Colonic mucosa (tissue), 4 donors: ENCODE data around the gene CDH11. TPM values are rescaled to one million over a fixed set of nuclear protein-coding genes. Genes with fewer than 3 reads are reported as not detected.

Experiments
- DNase-seq: peaks from one replicate; pipeline ENCODE4 v3.0.0-alpha.2; 2020
- H3K27ac ChIP-seq: fragments of 200-600 bp; one replicate; pipeline ENCODE4 v1.8.0; 2021
- H3K27me3 ChIP-seq: fragments of 200-600 bp; one replicate; pipeline ENCODE4 v1.8.0; 2021
- H3K36me3 ChIP-seq: fragments of 200-600 bp; one replicate; pipeline ENCODE4 v1.8.0; 2021
- H3K4me1 ChIP-seq: fragments of 200-600 bp; one replicate; pipeline ENCODE4 v1.8.0; 2021; ENCODE audit warnings: mild to moderate bottlenecking
- H3K4me3 ChIP-seq: fragments of 200-600 bp; one replicate; pipeline ENCODE4 v1.8.0; 2021
- H3K9ac ChIP-seq, 2 donors: one replicate each; pipeline ENCODE4 v1.7.0; 2013; ENCODE audit warnings: control low read depth in 2 of 2, low read depth in 2 of 2, low read length in 2 of 2
- H3K9me3 ChIP-seq: fragments of 200-600 bp; one replicate; pipeline ENCODE4 v1.8.0; 2021
- CTCF ChIP-seq: fragments of 200-600 bp; IDR thresholded peaks from one replicate; pipeline ENCODE4 v1.8.0; 2022; ENCODE audit warnings: antibody characterized with exemption, mild to moderate bottlenecking
- intact Hi-C: fragments of 100-400 bp; cut with DNase I; formaldehyde crosslinking; loops from one replicate; pipeline ENCODE4 v1.14.1; 2022
- total RNA-seq, 2 donors: library from RNA; stranded (reverse); fragmentation: NEBNext Ultra II Directional in 1 of 2; extraction: Animal tissue kit (Norgen Biotek cat#: 25700) in 1 of 2; gene quantifications; one replicate each; pipeline ENCODE4 v1.2.1, GENCODE V29; 2021
- donor health status: healthy.
- donor health status: DM: no; HTN: no; CAD: no.
- donor health status: DM: no; HTN: no; CAD: no.

CDH11 gene
- total RNA-seq, 2 donors from 2014 or later, result 10.2 to 17.1 TPM

GRCh38 chr16:65037556-65037955, 84.3 kb downstream of the CDH11 start:
- intact Hi-C loops, result no loop called here
- H3K4me1 ChIP-seq, result no peaks in the 10 kb centered on the region
- TF ChIP-seq CTCF, result no peak

DNA sequence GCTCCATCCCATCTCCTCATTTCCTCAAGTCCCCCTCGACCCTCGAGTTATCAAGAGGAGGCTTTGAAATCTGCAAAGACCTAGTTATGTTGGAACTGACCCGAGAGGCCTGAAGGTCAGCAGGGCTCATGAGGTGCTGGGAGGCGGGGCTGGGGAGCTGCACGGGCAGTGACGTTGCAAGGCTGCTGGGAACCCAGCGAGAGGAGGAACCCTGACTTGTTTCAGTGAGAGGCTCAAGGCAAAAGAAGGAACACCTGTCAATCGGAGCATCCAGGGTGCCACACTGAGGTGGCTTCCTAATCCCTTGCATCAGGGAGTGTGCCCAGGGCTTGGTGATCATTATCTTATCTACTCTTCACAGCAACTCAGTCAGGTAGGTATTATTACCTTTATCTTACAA, 86.9 kb downstream of the CDH11 start:
- H3K27me3 ChIP-seq, result no peaks in the 10 kb centered on the region
- no peaks in the 10 kb centered on the region for H3K9me3 ChIP-seq
- no peak for DNase-seq
- no peak overlapping the region for H3K9ac ChIP-seq
- no peaks in the 10 kb centered on the region for H3K36me3 ChIP-seq
- H3K4me1 ChIP-seq, result no peaks in the 10 kb centered on the region
- H3K27ac ChIP-seq, result no peak overlapping the region
- intact Hi-C loops, result no loop called here
- no peak overlapping the region for H3K4me3 ChIP-seq
- TF ChIP-seq CTCF, result no peak

More at GRCh38 chr16:65037556-65037955, 84.3 kb downstream of the CDH11 start:
- Histone ChIP-seq H3K4me3 (no peak overlapping the region), H3K9me3 (no peaks in the 10 kb centered on the region), H3K9ac (no peak overlapping the region), H3K27me3 (no peaks in the 10 kb centered on the region), H3K27ac (no peak overlapping the region), H3K36me3 (no peaks in the 10 kb centered on the region)
- no peak for DNase-seq

GRCh38 chr16:65032387-65032786, 89.5 kb downstream of the CDH11 start:
- intact Hi-C loops, result no loop called here
- no peak for DNase-seq
- no peak for TF ChIP-seq CTCF
- Histone ChIP-seq H3K4me3 (no peak overlapping the region), H3K4me1 (no peaks in the 10 kb centered on the region), H3K36me3 (no peaks in the 10 kb centered on the region), H3K27ac (no peak overlapping the region), H3K9ac (no peak overlapping the region), H3K9me3 (no peaks in the 10 kb centered on the region), H3K27me3 (no peaks in the 10 kb centered on the region)

DNA sequence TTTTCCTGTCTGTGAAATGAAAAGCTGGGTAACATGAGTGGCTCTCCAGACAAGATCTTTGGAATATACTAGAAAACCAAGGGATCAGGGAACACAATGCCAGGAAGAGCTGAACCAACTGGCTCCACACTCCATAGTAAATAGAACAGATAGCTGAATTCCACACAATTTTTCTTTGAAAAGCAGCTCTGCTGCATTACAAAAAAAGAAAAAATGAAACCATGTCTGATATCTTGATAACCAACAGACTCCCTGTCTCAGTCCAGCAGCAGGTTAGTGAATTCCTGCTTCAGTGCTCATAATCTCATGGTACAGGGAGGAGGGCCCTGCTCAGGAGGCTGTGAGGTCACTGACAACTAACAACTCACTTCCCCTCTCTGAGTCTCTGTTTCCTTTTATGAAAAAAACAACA, 97.1 kb downstream of the CDH11 start:
- Histone ChIP-seq H3K4me1 (no peaks in the 10 kb centered on the region), H3K9me3 (no peaks in the 10 kb centered on the region), H3K27me3 (no peaks in the 10 kb centered on the region), H3K9ac (no peak overlapping the region), H3K27ac (no peak overlapping the region), H3K4me3 (no peak overlapping the region), H3K36me3 (no peaks in the 10 kb centered on the region)
- DNase-seq, result no peak
- TF ChIP-seq CTCF, result no peak
- intact Hi-C loops, result no loop called here

- Histone ChIP-seq H3K27me3 (no peaks in the 10 kb centered on the region), H3K4me3 (no peak overlapping the region), H3K9me3 (no peaks in the 10 kb centered on the region), H3K4me1 (no peaks in the 10 kb centered on the region), H3K9ac (no peak overlapping the region), H3K36me3 (no peaks in the 10 kb centered on the region), H3K27ac (no peak overlapping the region)
- intact Hi-C loops, result no loop called here
- DNase-seq, result no peak
- TF ChIP-seq CTCF, result no peak
These were observed 98.1 kb downstream of the CDH11 start for GRCh38 chr16:65023802-65024201.
